Right cardiac atrium (tissue), 5 donors: Measurements from ENCODE around the gene LY6G5C. TPM values are rescaled to one million over a fixed set of nuclear protein-coding genes. Genes with fewer than 3 reads are reported as not detected.

ENCODE experiments used
- ATAC-seq, 2 donors: fragments of 200-7000 bp; cut with Tn5 transposase; one replicate each; pipeline versions ENCODE4 v1.8.0 to v1.9.1; 2020; ENCODE audit warnings: moderate library complexity in 2 of 2, mild to moderate bottlenecking in 1 of 2
- DNase-seq, 3 donors: peaks; one replicate each; pipeline ENCODE4 v3.0.0-alpha.2; 2020
- H3K27ac ChIP-seq: one replicate; pipeline ENCODE4 v1.5.1; 2013; ENCODE audit warnings: mild to moderate bottlenecking, low read length, control low read depth, moderate library complexity
- H3K27me3 ChIP-seq: one replicate; pipeline ENCODE4 v1.6.1; 2013; ENCODE audit not compliant: control insufficient read depth, insufficient read depth
- H3K4me1 ChIP-seq: one replicate; pipeline ENCODE4 v1.6.1; 2013; ENCODE audit warnings: low read length; ENCODE audit not compliant: control insufficient read depth, insufficient read depth
- H3K4me3 ChIP-seq: one replicate; pipeline ENCODE4 v1.5.1; 2013; ENCODE audit warnings: low read length, control low read depth
- H3K9me3 ChIP-seq: one replicate; pipeline ENCODE4 v1.6.1; 2013; ENCODE audit warnings: low read length; ENCODE audit not compliant: control insufficient read depth
- WGBS: extraction: QIAGEN DNeasy Blood & Tissue Kit; methylation state at CpG from one replicate; pipeline ENCODE4 v1.1.7; 2013; 5-methylcytosine and 5-hydroxymethylcytosine counted together
- intact Hi-C, 4 donors: fragments of 100-400 bp; cut with DNase I; formaldehyde crosslinking; loops; one replicate each; pipeline versions ENCODE4 v1.11.0 to v1.14.0; 2022 to 2023
- long read RNA-seq, 4 donors: library from polyadenylated mRNA; unstranded; transcript quantifications; one replicate each; pipeline ENCODE4 v2.0.0, GENCODE V29; 2020 to 2021
- polyA plus RNA-seq: library from polyadenylated mRNA; stranded (reverse); fragments of 200-250 nt; gene quantifications from one replicate; pipeline ENCODE4 v1.2.3, GENCODE V29; 2013
- total RNA-seq, 4 donors: library from RNA; stranded (reverse); fragmentation: NEBNext Ultra II Directional; extraction: Animal tissue kit (Norgen Biotek cat#: 25700); gene quantifications; one replicate each; pipeline ENCODE4 v1.2.1, GENCODE V29; 2021
- donor health status: healthy with polysubstance abuse.
- donor health status: DM: no; HTN: yes; CAD: no.
- donor health status: DM: no; HTN: no; CAD: no.
- donor health status: DM: no; HTN: yes; CAD: no; lungs with severe emphysema.
- donor health status: DM: yes; HTN: yes; CAD: no.

The LY6G5C gene
- total RNA-seq (1 to 10 TPM; 2.1 to 3.8 (median 2.3) TPM), polyA plus RNA-seq (5.0 TPM)
- long read RNA-seq, donor 1, partial matches to known transcripts: 0 of 4 reads
- long read RNA-seq, donor 1, other reads (novel, unspliced or antisense): 3 of 4 reads
- long read RNA-seq, donor 2, partial matches to known transcripts: 0 of 2 reads
- long read RNA-seq, donor 2, other reads (novel, unspliced or antisense): 1 of 2 reads
- long read RNA-seq, donor 3, partial matches to known transcripts: 0 of 5 reads
- long read RNA-seq, donor 3, other reads (novel, unspliced or antisense): 3 of 5 reads
- long read RNA-seq, donor 4: 0 reads

DNA sequence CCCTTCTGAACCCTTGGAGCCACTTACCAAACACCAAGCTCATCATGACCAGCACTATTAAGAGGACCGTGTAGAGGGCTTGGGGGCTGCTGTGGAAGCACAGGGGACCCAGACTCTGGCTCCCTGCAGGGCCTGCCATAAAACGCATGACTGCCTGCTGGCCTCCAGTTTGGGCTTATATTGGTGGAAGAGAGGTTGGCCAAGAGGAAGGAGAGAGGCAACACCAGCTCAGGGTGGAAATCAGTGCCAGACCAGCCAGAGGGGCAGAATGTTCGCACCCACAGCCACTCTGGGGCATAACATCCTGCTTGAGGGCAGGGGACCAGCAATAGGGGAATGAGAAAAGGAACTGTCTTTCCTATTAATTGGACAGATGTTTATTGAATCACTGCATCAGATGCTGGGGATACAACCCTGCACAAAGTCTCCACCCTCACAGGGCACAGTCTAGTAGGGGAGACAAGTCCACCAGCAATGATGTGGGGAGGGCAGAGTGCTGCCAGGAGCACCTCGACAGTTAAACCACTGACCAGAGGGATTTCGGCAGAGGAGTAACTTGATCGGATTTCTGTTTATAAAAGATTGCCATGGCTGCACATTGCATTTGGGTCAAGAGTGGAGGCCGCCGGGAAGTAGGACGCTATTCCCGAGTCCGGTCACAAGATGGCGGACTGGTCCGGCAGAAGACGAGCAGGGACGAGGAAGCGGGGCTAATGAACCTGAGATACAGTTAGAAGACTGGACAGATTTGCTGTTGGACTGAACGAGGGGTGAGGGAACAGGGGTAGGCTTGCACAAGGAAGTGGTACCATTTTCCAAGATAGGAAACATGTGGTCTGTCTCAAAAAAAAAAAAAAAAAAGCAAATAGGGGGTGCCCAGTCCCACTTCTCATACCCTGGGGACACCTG lies at the start of gene LY6G5C:
LY6G5C (minus strand) TSS at position 842 of the 909 bp plus-strand sequence; CDS start at position 148, 694 bp downstream.
- H3K4me1 ChIP-seq: peaks cover 3% of the 10 kb centered on the region
- H3K4me3 ChIP-seq: peak within 1 kb of the TSS; percentile 70
- peak within 1 kb of the TSS; percentile 49 for H3K27ac ChIP-seq
- DNase-seq (peak; percentile 81 to 93 (median 91)), ATAC-seq (peak; percentile 82 to 86)
- intact Hi-C loops: loop anchor here in 3 of 4 donors (2.0 to 10.0 kb wide), 5 partner anchors 47 to 274 kb away; partner anchors contain the start of genes NELFE (in 2 of the 3), SKIC2 (in 2 of the 3), DDAH2 (in 1 of the 3) and NEU1 (in 1 of the 3)
- H3K9me3 ChIP-seq: no peaks in the 10 kb centered on the region
- H3K27me3 ChIP-seq: no peaks in the 10 kb centered on the region
- WGBS: 12% methylated on average over 17 of the region's 17 CpGs

DNA sequence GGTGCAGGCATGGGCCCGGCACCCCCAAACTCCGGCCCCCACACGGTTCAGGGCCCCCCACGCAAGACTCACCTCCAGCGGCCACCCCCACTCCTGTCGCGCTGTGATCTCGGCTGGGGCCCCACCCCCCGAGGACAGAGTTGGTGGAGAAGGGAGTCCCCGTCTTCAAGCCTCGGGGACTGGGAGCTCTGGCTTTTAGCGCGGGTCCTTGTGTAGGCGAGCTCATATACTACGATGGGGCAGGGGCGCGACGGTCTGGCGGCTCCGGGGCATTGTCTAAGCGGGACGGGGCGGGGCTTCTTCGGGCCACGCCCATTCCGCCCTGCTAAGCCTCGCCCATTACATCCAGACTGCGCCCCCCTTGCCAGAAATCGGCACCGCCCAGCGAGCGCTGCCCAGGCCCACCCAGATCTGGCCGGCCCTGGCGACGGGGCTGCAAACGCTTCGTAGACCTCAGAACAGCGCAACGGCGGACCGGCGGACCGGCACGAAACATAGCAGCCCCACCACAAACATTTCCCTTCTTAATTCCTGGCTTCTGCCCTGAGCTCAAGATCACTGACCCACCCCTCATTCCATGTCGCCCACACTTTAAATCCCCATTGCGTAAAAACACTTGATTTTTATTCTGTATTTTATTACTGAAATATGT lies 49.2 kb upstream of the LY6G5C start:
- ATAC-seq: peak; percentile 90 to 92
- Histone ChIP-seq H3K27me3 (no peaks in the 10 kb centered on the region), H3K9me3 (no peaks in the 10 kb centered on the region), H3K27ac (peak overlapping the region; percentile 95), H3K4me1 (peaks cover 6% of the 10 kb centered on the region), H3K4me3 (peak overlapping the region; percentile 81)
- intact Hi-C loops: loop anchor here in 3 of 4 donors (2.0 to 10.0 kb wide), 4 partner anchors 48 to 105 kb away; partner anchors contain the start of genes CSNK2B (in 1 of the 3), HSPA1B (in 1 of the 3), LY6G5B (in 1 of the 3) and LY6G5C (in 1 of the 3)
- 1% methylated on average over 46 of the region's 46 CpGs for WGBS
- DNase-seq: peak; percentile 94 to 98 (median 98)

- DNase-seq: peak; percentile 93 to 97 (median 97)
- intact Hi-C loops: loop anchor here in 2 of 4 donors (2.0 to 10.0 kb wide), 4 partner anchors 47 to 105 kb away; partner anchors contain the start of genes CSNK2B (in 1 of the 2), HSPA1B (in 1 of the 2), LY6G5B (in 1 of the 2) and LY6G5C (in 1 of the 2)
These were observed 48.7 kb upstream of the LY6G5C start for GRCh38 chr6:31729515-31729978.

GRCh38 chr6:31728767-31729514 lies 48.1 kb upstream of the LY6G5C start, which contains the start of gene DDAH2:
Gene DDAH2 (minus strand): TSS chr6:31729299. CDS start chr6:31729161, 138 bp downstream.
- DNase-seq: peak in 2 of 3 donors; percentile 67 to 82

More at GRCh38 chr6:31729515-31729978, 48.7 kb upstream of the LY6G5C start:
- Histone ChIP-seq H3K27ac (peak overlapping the region; percentile 95), H3K27me3 (no peaks in the 10 kb centered on the region), H3K9me3 (no peaks in the 10 kb centered on the region), H3K4me3 (peak overlapping the region; percentile 81), H3K4me1 (peaks cover 4% of the 10 kb centered on the region)
- peak; percentile 88 to 91 for ATAC-seq
- WGBS: under 1% methylated on average over 29 of the region's 29 CpGs

GRCh38 chr6:31727717-31728671 lies 47.1 kb upstream of the LY6G5C start:
- Histone ChIP-seq H3K27ac (peak overlapping the region; percentile 95), H3K27me3 (no peaks in the 10 kb centered on the region), H3K9me3 (no peaks in the 10 kb centered on the region), H3K4me3 (peak overlapping the region; percentile 81), H3K4me1 (no peaks in the 10 kb centered on the region)
- intact Hi-C loops: loop anchor here in 2 of 4 donors (2.0 to 10.0 kb wide), 4 partner anchors 46 to 107 kb away; partner anchors contain the start of genes CSNK2B (in 1 of the 2), HSPA1B (in 1 of the 2), LY6G5B (in 1 of the 2) and LY6G5C (in 1 of the 2)
- DNase-seq (peak in 2 of 3 donors; percentile 71 to 74), ATAC-seq (no peak)
- 69% methylated on average over 41 of the region's 41 CpGs for WGBS

More at GRCh38 chr6:31728767-31729514, 48.1 kb upstream of the LY6G5C start, which contains the start of gene DDAH2:
- Histone ChIP-seq H3K27ac (peak within 1 kb of the TSS; percentile 95), H3K4me3 (peak within 1 kb of the TSS; percentile 81), H3K9me3 (no peaks in the 10 kb centered on the region), H3K27me3 (no peaks in the 10 kb centered on the region), H3K4me1 (no peaks in the 10 kb centered on the region)
- ATAC-seq: peak; percentile 36 to 53
- intact Hi-C loops: loop anchor here in 2 of 4 donors (2.0 to 10.0 kb wide), 4 partner anchors 47 to 106 kb away; partner anchors contain the start of genes CSNK2B (in 1 of the 2), HSPA1B (in 1 of the 2), LY6G5B (in 1 of the 2) and LY6G5C (in 1 of the 2)
- WGBS: 12% methylated on average over 36 of the region's 36 CpGs

DNA sequence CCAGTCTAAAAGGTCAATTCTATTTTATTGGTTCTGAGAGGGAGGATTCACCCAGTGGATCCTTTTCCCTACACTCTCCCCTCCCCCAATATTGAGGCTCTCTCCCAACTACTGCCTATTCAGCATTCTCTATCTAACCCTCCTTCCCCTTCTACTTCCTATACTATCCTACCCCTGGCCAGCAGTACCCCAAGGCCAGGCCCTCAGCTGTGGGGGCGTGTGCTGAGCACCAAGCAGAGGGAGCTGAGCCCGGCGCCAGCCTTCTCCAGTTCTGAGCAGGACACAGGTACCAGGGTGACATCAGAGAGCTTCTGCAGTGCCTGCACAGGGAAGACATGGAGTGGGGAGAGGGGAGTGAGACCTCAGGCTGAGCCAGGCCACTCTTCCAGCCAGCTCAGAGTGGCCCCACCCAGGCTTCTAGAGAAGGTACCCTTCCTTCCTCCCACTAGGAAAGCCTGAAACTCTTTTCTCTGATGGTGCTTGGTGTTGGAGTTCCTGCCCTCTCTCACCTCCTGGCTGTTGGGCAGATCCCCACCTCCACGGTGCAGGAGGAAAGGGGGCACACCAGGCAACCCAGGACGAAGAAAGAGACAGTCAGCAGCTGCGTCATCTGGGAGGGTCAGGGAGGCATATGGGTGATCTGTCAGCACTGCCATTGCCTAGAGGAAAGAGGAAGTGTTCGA lies 46.3 kb upstream of the LY6G5C start:
- no peaks in the 10 kb centered on the region for H3K4me1 ChIP-seq
- no peaks in the 10 kb centered on the region for H3K9me3 ChIP-seq
- no peak overlapping the region for H3K4me3 ChIP-seq
- no peak overlapping the region for H3K27ac ChIP-seq
- 62% methylated on average over 7 of the region's 7 CpGs for WGBS
- intact Hi-C loops: loop anchor here in 2 of 4 donors (5.0 to 10.0 kb wide), 3 partner anchors 45 to 108 kb away; partner anchors contain the start of genes CSNK2B (in 1 of the 2), LY6G5B (in 1 of the 2) and LY6G5C (in 1 of the 2)
- DNase-seq (peak in 2 of 3 donors; percentile 61 to 67), ATAC-seq (no peak)
- H3K27me3 ChIP-seq: no peaks in the 10 kb centered on the region

DNA sequence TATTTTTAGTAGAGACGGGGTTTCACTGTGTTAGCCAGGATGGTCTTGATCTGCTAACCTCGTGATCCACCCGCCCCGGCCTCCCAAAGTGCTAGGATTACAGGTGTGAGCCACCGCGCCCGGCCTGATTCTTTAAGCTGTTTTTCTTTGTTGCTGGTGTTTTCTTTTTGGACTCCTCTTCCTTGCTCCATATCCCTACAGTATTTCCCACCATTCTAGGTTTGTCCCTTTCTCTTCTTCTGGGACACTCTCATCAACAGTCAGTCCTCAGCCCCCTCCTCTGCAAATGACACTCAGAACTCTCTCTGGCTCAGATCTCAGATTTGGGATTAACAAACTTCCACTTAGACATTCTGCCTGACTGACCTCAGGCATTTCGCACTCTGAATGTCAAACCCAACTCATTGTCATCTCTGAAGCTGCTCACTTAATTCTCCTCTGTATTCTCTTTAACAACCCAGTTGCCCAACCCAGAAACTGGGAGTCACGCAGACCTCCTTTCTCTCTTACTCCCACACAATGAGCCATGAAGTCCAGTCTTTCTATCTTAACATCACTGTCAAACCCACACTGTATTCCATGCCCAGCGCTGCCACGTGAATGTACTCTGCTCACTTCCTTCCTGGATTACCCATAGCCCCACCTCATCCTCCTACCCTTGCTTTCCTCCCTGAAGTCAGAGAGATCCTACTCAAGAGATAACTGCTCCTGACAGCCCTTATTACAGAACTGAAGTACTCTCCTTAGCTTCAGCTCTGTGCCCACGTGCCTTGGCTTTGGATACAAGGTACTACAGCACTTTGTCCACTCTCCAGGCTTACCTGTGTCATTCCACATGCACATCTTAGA lies 44.9 kb upstream of the LY6G5C start:
- Histone ChIP-seq H3K9me3 (no peaks in the 10 kb centered on the region), H3K27me3 (no peaks in the 10 kb centered on the region), H3K27ac (no peak overlapping the region), H3K4me3 (no peak overlapping the region), H3K4me1 (no peaks in the 10 kb centered on the region)
- WGBS: 83% methylated on average over 12 of the region's 12 CpGs
- DNase-seq (peak in 1 of 3 donors; percentile 31), ATAC-seq (no peak)
- intact Hi-C loops: loop anchor here in 2 of 4 donors (5.0 to 10.0 kb wide), 3 partner anchors 43 to 109 kb away; partner anchors contain the start of genes CSNK2B (in 1 of the 2), LY6G5B (in 1 of the 2) and LY6G5C (in 1 of the 2)
